Hepatocyte (in vitro differentiated cells): ENCODE data around the gene ETFDH. TPM values are rescaled to one million over a fixed set of nuclear protein-coding genes. Genes with fewer than 3 reads are reported as not detected.
"Not testable (repeated sequence)": the region's sequence is repeated elsewhere in the genome, so short reads cannot be mapped to it uniquely, and the experiment has no call there.

Experiments used
- DNase-seq: peaks from one replicate; pipeline ENCODE4 v3.0.0-alpha.2; 2016; ENCODE audit warnings: low spot score
- H2AFZ ChIP-seq: fragments of 200-600 bp; sonication (generic); 2 replicates; pipeline ENCODE4 v1.6.0; 2016; ENCODE audit warnings: antibody characterized with exemption, mild to moderate bottlenecking
- H3K27ac ChIP-seq: fragments of 200-600 bp; sonication (generic); 2 replicates; pipeline ENCODE4 v1.5.1; 2016; ENCODE audit warnings: mild to moderate bottlenecking
- H3K27me3 ChIP-seq: fragments of 200-600 bp; sonication (generic); 2 replicates; pipeline ENCODE4 v1.6.1; 2016
- H3K36me3 ChIP-seq: fragments of 200-600 bp; sonication (generic); replicated peaks from 2 replicates; pipeline ENCODE4 v1.5.1; 2016; ENCODE audit warnings: low read depth; ENCODE audit not compliant: insufficient read depth
- H3K4me1 ChIP-seq: fragments of 200-600 bp; sonication (generic); 2 replicates; pipeline ENCODE4 v1.5.1; 2016; ENCODE audit warnings: mild to moderate bottlenecking, moderate library complexity; ENCODE audit not compliant: insufficient read depth
- H3K4me2 ChIP-seq: fragments of 200-600 bp; sonication (generic); 2 replicates; pipeline ENCODE4 v1.6.0; 2016
- H3K4me3 ChIP-seq: fragments of 200-600 bp; sonication (generic); 2 replicates; pipeline ENCODE4 v1.5.1; 2016; ENCODE audit warnings: mild to moderate bottlenecking
- H3K79me2 ChIP-seq: fragments of 200-600 bp; sonication (generic); 2 replicates; pipeline ENCODE4 v1.6.0; 2017; ENCODE audit warnings: mild to moderate bottlenecking
- H3K9me2 ChIP-seq: fragments of 200-600 bp; sonication (generic); replicated peaks from 2 replicates; pipeline ENCODE4 v1.6.0; 2017; ENCODE audit warnings: mild to moderate bottlenecking; ENCODE audit not compliant: insufficient read depth
- H3K9me3 ChIP-seq: fragments of 200-600 bp; sonication (generic); 2 replicates; pipeline ENCODE4 v1.5.1; 2016; ENCODE audit warnings: low read depth, mild to moderate bottlenecking
- H4K20me1 ChIP-seq: fragments of 200-600 bp; sonication (generic); 2 replicates; pipeline ENCODE4 v1.6.0; 2016; ENCODE audit warnings: mild to moderate bottlenecking; ENCODE audit not compliant: insufficient read depth, poor library complexity, severe bottlenecking
- EZH2 ChIP-seq: fragments of 200-600 bp; sonication (generic); IDR thresholded peaks from 2 replicates; pipeline ENCODE4 v1.6.1; 2016; ENCODE audit warnings: antibody characterized with exemption, mild to moderate bottlenecking, borderline replicate concordance
- EZH2phosphoT487 ChIP-seq: fragments of 200-600 bp; sonication (generic); IDR thresholded peaks from one replicate; pipeline ENCODE4 v1.6.1; 2018; ENCODE audit warnings: antibody characterized with exemption, mild to moderate bottlenecking, low read depth, moderate library complexity; ENCODE audit not compliant: unreplicated experiment, severe bottlenecking
- WGBS: methylation state at CpG from one replicate; pipeline ENCODE4 v1.1.6; 2016; ENCODE audit warnings: low lambda C conversion rate; ENCODE audit errors: missing lambda C conversion rate; 5-methylcytosine and 5-hydroxymethylcytosine counted together
- polyA plus RNA-seq: library from polyadenylated mRNA; unstranded; fragments of >200 nt; fragmentation: Nextera tagmentation; extraction: Ambion mirVana; gene quantifications from 2 replicates; pipeline ENCODE4 v1.2.1, GENCODE V29; 2016
- total RNA-seq: library from RNA; depleted of rRNA; stranded (reverse); fragments of >200 nt; gene quantifications from 2 replicates; pipeline ENCODE4 v1.2.3, GENCODE V29; 2014
- TF ChIP-seq, protein P1 (sequence below): fragments of 200-600 bp; sonication (generic); IDR thresholded peaks from 2 replicates; pipeline ENCODE4 v1.5.1; 2016; ENCODE audit warnings: antibody characterized with exemption, mild to moderate bottlenecking; ENCODE audit not compliant: poor library complexity

Gene ETFDH
- total and polyA plus RNA-seq, 2 experiments from 2014 or later, result 31.4 to 38.4 TPM

DNA sequence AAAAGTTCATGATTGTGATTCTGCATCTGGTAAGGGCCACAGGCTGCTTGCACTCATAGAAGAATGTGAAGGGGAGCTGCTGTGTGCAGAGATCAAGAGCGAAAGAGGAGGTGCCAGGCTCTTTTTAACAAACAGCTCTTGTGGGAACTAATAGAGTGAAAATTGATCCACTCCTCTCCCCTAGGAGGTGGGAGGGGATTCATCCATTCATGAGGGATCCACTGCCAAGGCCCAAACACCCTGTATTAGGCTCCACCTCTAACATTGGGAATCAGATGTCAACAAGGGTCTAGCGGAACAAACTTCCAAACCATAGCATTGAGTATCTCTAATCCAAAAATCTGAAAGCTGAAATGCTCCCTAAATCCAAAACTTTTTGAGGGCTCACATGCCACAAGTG is 67.5 kb downstream of the ETFDH start:
- whole genome bisulfite sequencing, result 79% methylated on average over 2 of the region's 2 CpGs
- no peak for DNase-seq
- TF ChIP-seq EZH2, result no peak
- TF ChIP-seq, protein P1, sequence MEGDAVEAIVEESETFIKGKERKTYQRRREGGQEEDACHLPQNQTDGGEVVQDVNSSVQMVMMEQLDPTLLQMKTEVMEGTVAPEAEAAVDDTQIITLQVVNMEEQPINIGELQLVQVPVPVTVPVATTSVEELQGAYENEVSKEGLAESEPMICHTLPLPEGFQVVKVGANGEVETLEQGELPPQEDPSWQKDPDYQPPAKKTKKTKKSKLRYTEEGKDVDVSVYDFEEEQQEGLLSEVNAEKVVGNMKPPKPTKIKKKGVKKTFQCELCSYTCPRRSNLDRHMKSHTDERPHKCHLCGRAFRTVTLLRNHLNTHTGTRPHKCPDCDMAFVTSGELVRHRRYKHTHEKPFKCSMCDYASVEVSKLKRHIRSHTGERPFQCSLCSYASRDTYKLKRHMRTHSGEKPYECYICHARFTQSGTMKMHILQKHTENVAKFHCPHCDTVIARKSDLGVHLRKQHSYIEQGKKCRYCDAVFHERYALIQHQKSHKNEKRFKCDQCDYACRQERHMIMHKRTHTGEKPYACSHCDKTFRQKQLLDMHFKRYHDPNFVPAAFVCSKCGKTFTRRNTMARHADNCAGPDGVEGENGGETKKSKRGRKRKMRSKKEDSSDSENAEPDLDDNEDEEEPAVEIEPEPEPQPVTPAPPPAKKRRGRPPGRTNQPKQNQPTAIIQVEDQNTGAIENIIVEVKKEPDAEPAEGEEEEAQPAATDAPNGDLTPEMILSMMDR, result no peak
- no peak for TF ChIP-seq EZH2phosphoT487
- Histone ChIP-seq H3K4me2 (no peak overlapping the region), H3K36me3 (no peaks in the 10 kb centered on the region), H3K9me3 (no peaks in the 10 kb centered on the region), H3K79me2 (no peaks in the 10 kb centered on the region), H3K9me2 (no peaks in the 10 kb centered on the region), H3K4me1 (no peaks in the 10 kb centered on the region), H3K27me3 (no peaks in the 10 kb centered on the region), H3K4me3 (no peak overlapping the region), H3K27ac (no peak overlapping the region), H2AFZ (no peak overlapping the region), H4K20me1 (no peaks in the 10 kb centered on the region)

DNA sequence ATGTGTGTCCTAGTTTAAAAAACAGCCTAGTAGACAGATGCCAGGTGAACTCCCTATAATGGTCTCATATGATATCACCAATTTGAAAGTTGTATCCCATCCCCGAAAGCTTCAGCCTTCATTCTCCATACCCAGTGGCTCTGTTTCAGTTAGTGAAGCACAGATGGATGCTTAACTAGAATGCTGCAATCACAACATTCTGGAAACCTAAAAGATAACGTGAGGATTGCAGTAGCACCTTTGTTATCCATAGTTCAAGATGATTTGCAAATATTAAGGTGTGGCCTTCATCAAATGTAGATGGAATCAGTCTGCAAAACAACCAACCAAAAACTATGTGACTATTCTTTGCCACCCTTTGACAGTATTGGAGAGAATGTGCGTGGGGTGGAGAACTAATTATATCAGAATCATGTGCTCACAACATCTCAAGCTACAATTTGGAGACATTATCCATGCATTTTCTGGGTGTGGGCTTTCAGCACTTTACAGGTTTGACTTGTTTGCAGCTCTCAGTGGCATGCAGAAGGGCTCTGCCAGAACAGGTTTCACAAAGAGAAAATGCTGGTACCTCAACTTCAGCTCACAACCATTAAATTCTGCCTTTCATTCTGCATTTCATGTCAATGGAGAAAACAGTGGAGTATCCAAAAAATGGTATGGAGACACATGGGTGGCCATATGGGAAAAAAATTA is 69.4 kb downstream of the ETFDH start:
- Histone ChIP-seq H3K36me3 (no peaks in the 10 kb centered on the region), H3K9me2 (no peaks in the 10 kb centered on the region), H3K27me3 (no peaks in the 10 kb centered on the region), H3K9me3 (no peaks in the 10 kb centered on the region), H2AFZ (no peak overlapping the region), H3K27ac (no peak overlapping the region), H3K79me2 (no peaks in the 10 kb centered on the region), H3K4me3 (no peak overlapping the region), H3K4me1 (no peaks in the 10 kb centered on the region), H3K4me2 (no peak overlapping the region), H4K20me1 (no peaks in the 10 kb centered on the region)
- 77% methylated on average over 3 of the region's 3 CpGs for WGBS
- TF ChIP-seq EZH2 (no peak), EZH2phosphoT487 (no peak)
- TF ChIP-seq, protein P1, result no peak
- no peak for DNase-seq

DNA sequence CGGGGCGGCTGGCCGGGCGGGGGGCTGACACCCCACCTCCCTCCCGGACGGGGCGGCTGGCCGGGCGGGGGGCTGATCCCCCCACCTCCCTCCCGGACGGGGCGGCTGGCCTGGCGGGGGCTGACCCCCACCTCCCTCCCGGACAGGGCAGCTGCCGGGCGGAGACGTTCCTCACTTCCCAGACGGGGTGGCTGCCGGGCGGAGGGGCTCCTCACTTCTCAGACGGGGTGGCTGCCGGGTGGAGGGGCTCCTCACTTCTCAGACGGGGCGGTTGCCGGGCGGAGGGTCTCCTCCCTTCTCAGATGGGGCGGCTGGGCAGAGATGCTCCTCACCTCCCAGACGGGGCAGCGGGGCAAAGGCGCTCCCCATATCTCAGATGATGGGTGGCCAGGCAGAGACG is 74.4 kb downstream of the ETFDH start:
- H3K4me3 ChIP-seq, H3K4me2 ChIP-seq, H3K9me2 ChIP-seq, H3K36me3 ChIP-seq, H3K9me3 ChIP-seq, DNase-seq, H4K20me1 ChIP-seq, H3K4me1 ChIP-seq, H3K27ac ChIP-seq, H3K27me3 ChIP-seq, H3K79me2 ChIP-seq, H2AFZ ChIP-seq: not testable (repeated sequence)
- WGBS, result 100% methylated on average over 1 of the region's 31 CpGs

DNA sequence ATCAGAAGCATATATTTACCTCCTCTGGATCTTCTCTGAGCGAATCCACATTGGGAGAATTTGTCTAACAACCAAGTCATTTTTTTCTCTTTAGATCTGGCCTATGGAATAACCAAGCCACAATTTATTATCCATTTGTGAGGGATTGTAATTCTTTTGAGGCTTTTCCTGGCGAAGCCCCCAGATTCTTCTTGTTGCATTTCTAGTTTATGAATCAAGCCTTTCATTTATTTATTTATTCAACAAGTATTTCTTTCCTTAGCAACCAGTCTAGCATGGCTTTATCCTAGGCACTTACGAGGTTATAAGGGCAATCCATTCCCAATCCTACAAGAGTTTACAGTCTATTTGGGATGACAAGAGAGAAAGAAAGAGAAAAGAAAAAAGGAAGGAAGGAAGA is 78.3 kb downstream of the ETFDH start:
- TF ChIP-seq EZH2 (no peak), EZH2phosphoT487 (no peak)
- TF ChIP-seq, protein P1, result no peak
- H4K20me1 ChIP-seq, result no peaks in the 10 kb centered on the region
- H3K36me3 ChIP-seq, result no peaks in the 10 kb centered on the region
- no peak for DNase-seq
- no peaks in the 10 kb centered on the region for H3K27me3 ChIP-seq
- no peaks in the 10 kb centered on the region for H3K4me1 ChIP-seq
- no peak overlapping the region for H3K27ac ChIP-seq
- H3K9me3 ChIP-seq, result no peaks in the 10 kb centered on the region
- no peak overlapping the region for H3K4me3 ChIP-seq
- no peaks in the 10 kb centered on the region for H3K79me2 ChIP-seq
- H3K9me2 ChIP-seq, result no peaks in the 10 kb centered on the region
- H3K4me2 ChIP-seq, result no peak overlapping the region
- H2AFZ ChIP-seq, result no peak overlapping the region
- WGBS, result 86% methylated on average over 3 of the region's 3 CpGs
